Activated T-cell treated with anti-CD3 and anti-CD28 coated beads for 4 hours (primary cell): ENCODE measurements around the gene TSPAN5.

Experiments used
- DNase-seq: peaks from one replicate; pipeline ENCODE4 v3.0.0-alpha.2; 2020

Gene TSPAN5

GRCh38 chr4:98434816-98435215, 223.6 kb downstream of the TSPAN5 start:
- DNase-seq, result no peak

GRCh38 chr4:98433691-98434090, 224.7 kb downstream of the TSPAN5 start:
- DNase-seq, result no peak

- DNase-seq, result no peak
Observed at GRCh38 chr4:98430708-98431403, 227.6 kb downstream of the TSPAN5 start.

- no peak for DNase-seq
Observed at GRCh38 chr4:98423009-98423408, 235.4 kb downstream of the TSPAN5 start.

GRCh38 chr4:98421111-98421510, 237.3 kb downstream of the TSPAN5 start:
- no peak for DNase-seq
